Peyer's patch (tissue), 4 donors: ENCODE data around the gene KIAA0319L. TPM values are rescaled to one million over a fixed set of nuclear protein-coding genes. Genes with fewer than 3 reads are reported as not detected.

Experiments
- DNase-seq, 3 donors: peaks; one replicate each; pipeline ENCODE4 v3.0.0-alpha.2; 2017 to 2019
- H3K27ac ChIP-seq, 4 donors: fragments of 200-600 bp; sonication (generic); one replicate each; pipeline ENCODE4 v1.5.1; 2016 to 2019
- H3K27me3 ChIP-seq, 2 donors: fragments of 200-600 bp; sonication (generic); one replicate each; pipeline ENCODE4 v1.5.1; 2019
- H3K36me3 ChIP-seq, 3 donors: fragments of 200-600 bp; sonication (generic); one replicate each; pipeline ENCODE4 v1.5.1; 2016 to 2019
- H3K4me1 ChIP-seq, 4 donors: fragments of 200-600 bp; sonication (generic); one replicate each; pipeline ENCODE4 v1.5.1; 2016 to 2019
- H3K4me3 ChIP-seq, 4 donors: fragments of 200-600 bp; sonication (generic); 1 replicate in 3 of 4; 2 replicates in 1 of 4; pipeline ENCODE4 v1.5.1; 2016 to 2019; ENCODE audit warnings: mild to moderate bottlenecking in 1 of 4
- H3K9me3 ChIP-seq, 4 donors: fragments of 200-600 bp; sonication (generic); one replicate each; pipeline ENCODE4 v1.5.1; 2016 to 2019; ENCODE audit warnings: mild to moderate bottlenecking in 1 of 4
- POLR2A ChIP-seq, 2 donors: fragments of 450-650 bp; IDR thresholded peaks; one replicate each; pipeline ENCODE4 v1.5.1; 2017; ENCODE audit warnings: antibody characterized with exemption in 2 of 2, mild to moderate bottlenecking in 2 of 2, moderate library complexity in 2 of 2
- total RNA-seq, 4 donors: library from RNA; depleted of rRNA; stranded (reverse); fragments of >200 nt; gene quantifications; one replicate each; pipeline ENCODE4 v1.1.0, GENCODE V29; 2016
- TF ChIP-seq, protein P1 (sequence below), 6 experiments: fragments of 450-650 bp in 4 of 6; fragments of 200-600 bp in 2 of 6; sonication (generic) in 1 of 6; IDR thresholded peaks; one replicate each; pipeline ENCODE4 v1.5.1; 2017 to 2019; ENCODE audit warnings: antibody characterized with exemption in 6 of 6, mild to moderate bottlenecking in 3 of 6, moderate library complexity in 1 of 6

The KIAA0319L gene
- total RNA-seq, 4 donors from 2014 or later, result 88.3 to 143 (median 129) TPM

GRCh38 chr1:35546614-35547013 is 10.6 kb downstream of the KIAA0319L start:
- no peak for DNase-seq
- no peaks in the 10 kb centered on the region for H3K9me3 ChIP-seq
- H3K4me1 ChIP-seq, result peaks cover 0 to 4% (median 0%) of the 10 kb centered on the region in 4 donors
- H3K4me3 ChIP-seq, result no peak overlapping the region
- H3K27ac ChIP-seq, result no peak overlapping the region
- no peaks in the 10 kb centered on the region for H3K27me3 ChIP-seq
- H3K36me3 ChIP-seq, result peaks cover 0 to 44% (median 0%) of the 10 kb centered on the region in 3 donors
- TF ChIP-seq, protein P1, sequence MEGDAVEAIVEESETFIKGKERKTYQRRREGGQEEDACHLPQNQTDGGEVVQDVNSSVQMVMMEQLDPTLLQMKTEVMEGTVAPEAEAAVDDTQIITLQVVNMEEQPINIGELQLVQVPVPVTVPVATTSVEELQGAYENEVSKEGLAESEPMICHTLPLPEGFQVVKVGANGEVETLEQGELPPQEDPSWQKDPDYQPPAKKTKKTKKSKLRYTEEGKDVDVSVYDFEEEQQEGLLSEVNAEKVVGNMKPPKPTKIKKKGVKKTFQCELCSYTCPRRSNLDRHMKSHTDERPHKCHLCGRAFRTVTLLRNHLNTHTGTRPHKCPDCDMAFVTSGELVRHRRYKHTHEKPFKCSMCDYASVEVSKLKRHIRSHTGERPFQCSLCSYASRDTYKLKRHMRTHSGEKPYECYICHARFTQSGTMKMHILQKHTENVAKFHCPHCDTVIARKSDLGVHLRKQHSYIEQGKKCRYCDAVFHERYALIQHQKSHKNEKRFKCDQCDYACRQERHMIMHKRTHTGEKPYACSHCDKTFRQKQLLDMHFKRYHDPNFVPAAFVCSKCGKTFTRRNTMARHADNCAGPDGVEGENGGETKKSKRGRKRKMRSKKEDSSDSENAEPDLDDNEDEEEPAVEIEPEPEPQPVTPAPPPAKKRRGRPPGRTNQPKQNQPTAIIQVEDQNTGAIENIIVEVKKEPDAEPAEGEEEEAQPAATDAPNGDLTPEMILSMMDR (IDR thresholded peaks at IDR 0.05), result no peak
- TF ChIP-seq POLR2A (IDR thresholded peaks at IDR 0.05), result no peak

GRCh38 chr1:35544976-35545375 is 12.2 kb downstream of the KIAA0319L start:
- Histone ChIP-seq H3K36me3 (peaks cover 0 to 33% (median 0%) of the 10 kb centered on the region in 3 donors), H3K9me3 (no peaks in the 10 kb centered on the region), H3K4me3 (no peak overlapping the region), H3K27ac (no peak overlapping the region), H3K27me3 (no peaks in the 10 kb centered on the region), H3K4me1 (peaks cover 0 to 13% (median 0%) of the 10 kb centered on the region in 4 donors)
- peak in 1 of 3 donors; percentile 34 for DNase-seq
- no peak for TF ChIP-seq POLR2A (IDR thresholded peaks at IDR 0.05)
- TF ChIP-seq, protein P1 (IDR thresholded peaks at IDR 0.05), result peak in 3 of 6 experiments; percentile 12 to 28 (median 24)

GRCh38 chr1:35539824-35540261 is 17.4 kb downstream of the KIAA0319L start:
- H3K27me3 ChIP-seq, result no peaks in the 10 kb centered on the region
- H3K4me3 ChIP-seq, result no peak overlapping the region
- DNase-seq, result no peak
- H3K36me3 ChIP-seq, result peaks cover 0 to 9% (median 0%) of the 10 kb centered on the region in 3 donors
- TF ChIP-seq POLR2A (IDR thresholded peaks at IDR 0.05), result no peak
- TF ChIP-seq, protein P1 (IDR thresholded peaks at IDR 0.05), result no peak
- H3K9me3 ChIP-seq, result no peaks in the 10 kb centered on the region
- peak overlapping the region in 3 of 4 donors; percentile 42 to 47 (median 44) for H3K27ac ChIP-seq
- H3K4me1 ChIP-seq, result peaks cover 0 to 25% (median 7%) of the 10 kb centered on the region in 4 donors

DNA sequence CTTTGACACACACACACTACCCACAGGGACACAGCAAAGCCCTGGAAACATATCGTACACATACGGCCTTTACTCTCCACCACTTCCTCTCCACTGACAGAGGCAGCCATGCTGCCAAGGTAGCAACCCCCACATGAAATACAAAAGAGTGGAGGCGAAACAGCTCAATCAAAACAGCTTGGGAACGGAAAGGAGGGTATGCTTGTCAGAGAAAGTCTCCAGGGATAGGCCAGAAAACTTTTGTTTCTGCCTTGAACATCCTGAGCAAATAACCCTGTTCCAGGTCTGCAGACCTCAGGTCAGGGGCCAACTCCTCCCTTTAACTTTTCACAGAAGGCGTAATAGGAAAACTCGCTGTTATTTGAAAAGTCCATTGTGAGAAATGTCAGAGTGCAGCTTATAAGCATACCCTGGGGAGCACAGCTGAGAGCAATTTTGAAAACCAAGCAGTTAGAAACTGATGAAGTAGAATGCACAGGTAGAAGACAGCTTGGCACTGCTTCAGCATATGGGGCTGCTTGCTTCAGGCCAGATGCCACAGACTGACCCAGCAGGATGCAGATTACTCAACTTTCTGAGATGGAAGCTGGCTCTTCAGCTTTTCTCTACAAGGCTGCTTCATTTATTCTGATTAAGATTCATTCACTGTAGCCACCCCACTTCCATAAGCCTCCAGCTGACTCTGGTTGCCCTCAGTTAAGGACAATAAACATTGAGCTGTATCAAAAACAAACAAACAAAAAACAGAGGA is 18.0 kb downstream of the KIAA0319L start:
- TF ChIP-seq, protein P1 (IDR thresholded peaks at IDR 0.05), result no peak
- no peak for TF ChIP-seq POLR2A (IDR thresholded peaks at IDR 0.05)
- peak in 1 of 3 donors; percentile 40 for DNase-seq
- peak overlapping the region; percentile 42 to 48 (median 46) for H3K27ac ChIP-seq
- H3K4me3 ChIP-seq, result no peak overlapping the region
- no peaks in the 10 kb centered on the region for H3K27me3 ChIP-seq
- H3K36me3 ChIP-seq, result peaks cover 0 to 9% (median 0%) of the 10 kb centered on the region in 3 donors
- no peaks in the 10 kb centered on the region for H3K9me3 ChIP-seq
- peaks cover 0 to 25% (median 7%) of the 10 kb centered on the region in 4 donors for H3K4me1 ChIP-seq

DNA sequence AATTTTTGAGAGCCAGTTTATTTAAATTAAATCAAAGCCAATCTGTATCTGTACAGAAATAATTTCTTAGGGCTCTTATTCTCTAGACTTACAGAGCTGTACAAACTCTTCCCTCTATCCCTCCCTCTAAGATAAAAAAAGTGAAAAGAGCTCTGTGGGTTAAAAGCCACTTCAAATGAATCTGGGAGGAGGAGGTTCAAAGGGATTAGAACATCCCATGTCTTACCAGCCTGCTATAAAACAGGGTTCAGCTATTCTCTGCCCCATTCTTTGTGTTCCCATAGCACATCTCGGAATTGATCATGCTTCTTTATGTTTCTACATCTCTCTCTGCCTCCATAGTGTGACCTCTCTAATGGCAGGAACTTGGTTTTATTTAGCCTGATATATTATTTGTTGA is 19.4 kb downstream of the KIAA0319L start:
- Histone ChIP-seq H3K9me3 (no peaks in the 10 kb centered on the region), H3K27ac (peak overlapping the region in 1 of 4 donors; percentile 46), H3K4me1 (peaks cover 0 to 25% (median 7%) of the 10 kb centered on the region in 4 donors), H3K27me3 (no peaks in the 10 kb centered on the region), H3K36me3 (no peaks in the 10 kb centered on the region), H3K4me3 (no peak overlapping the region)
- DNase-seq, result no peak
- TF ChIP-seq, protein P1 (IDR thresholded peaks at IDR 0.05), result no peak
- no peak for TF ChIP-seq POLR2A (IDR thresholded peaks at IDR 0.05)
